AG09309 (cell line): Measurements from ENCODE around the gene SREBF1.

Experiments used
- DNase-seq: peaks from one replicate; pipeline ENCODE4 v3.0.0-alpha.2; 2010; ENCODE audit warnings: low read depth
- H3K4me3 ChIP-seq: 2 replicates; pipeline ENCODE4 v1.5.1; 2011; ENCODE audit warnings: mild to moderate bottlenecking, low read depth, low read length, moderate library complexity; ENCODE audit not compliant: control insufficient read depth
- TF ChIP-seq, protein P1 (sequence below): IDR thresholded peaks from 2 replicates; pipeline ENCODE4 v1.5.1; 2011; ENCODE audit warnings: mild to moderate bottlenecking, low read depth, low read length, inconsistent platforms; ENCODE audit not compliant: insufficient read depth, control insufficient read depth; ENCODE audit errors: missing control alignments

The SREBF1 gene

DNA sequence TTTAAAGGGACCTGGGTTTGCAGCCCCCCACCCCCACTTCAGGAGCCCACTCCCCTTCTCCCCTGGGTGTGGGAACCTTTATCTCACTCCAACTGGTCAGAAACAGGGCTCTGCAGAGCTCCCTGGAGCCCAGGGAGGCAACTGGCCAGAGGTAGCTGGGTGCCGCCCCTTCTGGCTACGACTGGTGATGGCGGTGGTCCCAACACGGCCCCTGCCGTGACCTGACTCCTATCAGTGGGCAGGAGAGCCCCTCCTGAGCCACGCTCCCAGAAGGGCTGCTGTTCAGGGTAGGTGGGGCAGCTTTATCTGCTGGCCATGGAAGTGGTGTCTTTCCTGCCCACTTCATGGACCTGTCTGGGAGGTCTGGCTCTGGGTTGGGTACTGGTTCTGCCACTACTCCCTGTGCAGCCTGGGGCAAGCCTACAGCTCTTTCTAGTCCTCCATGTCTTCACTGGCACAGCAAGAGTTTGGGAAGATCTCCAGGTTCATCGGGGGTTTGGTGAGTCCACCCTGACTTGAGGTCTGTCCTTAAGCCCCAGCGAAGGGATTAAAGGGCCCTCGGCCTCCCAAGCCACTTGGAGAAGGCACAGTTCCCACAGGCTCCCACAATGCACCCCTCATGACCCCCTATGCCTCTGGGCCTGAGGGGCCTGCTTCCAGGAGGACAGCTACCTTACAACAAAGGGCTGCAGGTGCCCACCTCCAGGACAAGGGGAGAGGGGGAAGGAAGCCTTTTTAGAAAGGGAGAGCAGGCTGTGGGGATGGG is 5.5 kb upstream of the SREBF1 start:
- no peak overlapping the region for H3K4me3 ChIP-seq
- no peak for DNase-seq
- TF ChIP-seq, protein P1, sequence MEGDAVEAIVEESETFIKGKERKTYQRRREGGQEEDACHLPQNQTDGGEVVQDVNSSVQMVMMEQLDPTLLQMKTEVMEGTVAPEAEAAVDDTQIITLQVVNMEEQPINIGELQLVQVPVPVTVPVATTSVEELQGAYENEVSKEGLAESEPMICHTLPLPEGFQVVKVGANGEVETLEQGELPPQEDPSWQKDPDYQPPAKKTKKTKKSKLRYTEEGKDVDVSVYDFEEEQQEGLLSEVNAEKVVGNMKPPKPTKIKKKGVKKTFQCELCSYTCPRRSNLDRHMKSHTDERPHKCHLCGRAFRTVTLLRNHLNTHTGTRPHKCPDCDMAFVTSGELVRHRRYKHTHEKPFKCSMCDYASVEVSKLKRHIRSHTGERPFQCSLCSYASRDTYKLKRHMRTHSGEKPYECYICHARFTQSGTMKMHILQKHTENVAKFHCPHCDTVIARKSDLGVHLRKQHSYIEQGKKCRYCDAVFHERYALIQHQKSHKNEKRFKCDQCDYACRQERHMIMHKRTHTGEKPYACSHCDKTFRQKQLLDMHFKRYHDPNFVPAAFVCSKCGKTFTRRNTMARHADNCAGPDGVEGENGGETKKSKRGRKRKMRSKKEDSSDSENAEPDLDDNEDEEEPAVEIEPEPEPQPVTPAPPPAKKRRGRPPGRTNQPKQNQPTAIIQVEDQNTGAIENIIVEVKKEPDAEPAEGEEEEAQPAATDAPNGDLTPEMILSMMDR = no peak

GRCh38 chr17:17841601-17842025 is 4.8 kb upstream of the SREBF1 start:
- TF ChIP-seq, protein P1 = no peak
- DNase-seq = no peak
- H3K4me3 ChIP-seq = no peak overlapping the region

- no peak for DNase-seq
- TF ChIP-seq, protein P1 = no peak
- H3K4me3 ChIP-seq = no peak overlapping the region
These were observed 4.2 kb upstream of the SREBF1 start for GRCh38 chr17:17840751-17841591.

DNA sequence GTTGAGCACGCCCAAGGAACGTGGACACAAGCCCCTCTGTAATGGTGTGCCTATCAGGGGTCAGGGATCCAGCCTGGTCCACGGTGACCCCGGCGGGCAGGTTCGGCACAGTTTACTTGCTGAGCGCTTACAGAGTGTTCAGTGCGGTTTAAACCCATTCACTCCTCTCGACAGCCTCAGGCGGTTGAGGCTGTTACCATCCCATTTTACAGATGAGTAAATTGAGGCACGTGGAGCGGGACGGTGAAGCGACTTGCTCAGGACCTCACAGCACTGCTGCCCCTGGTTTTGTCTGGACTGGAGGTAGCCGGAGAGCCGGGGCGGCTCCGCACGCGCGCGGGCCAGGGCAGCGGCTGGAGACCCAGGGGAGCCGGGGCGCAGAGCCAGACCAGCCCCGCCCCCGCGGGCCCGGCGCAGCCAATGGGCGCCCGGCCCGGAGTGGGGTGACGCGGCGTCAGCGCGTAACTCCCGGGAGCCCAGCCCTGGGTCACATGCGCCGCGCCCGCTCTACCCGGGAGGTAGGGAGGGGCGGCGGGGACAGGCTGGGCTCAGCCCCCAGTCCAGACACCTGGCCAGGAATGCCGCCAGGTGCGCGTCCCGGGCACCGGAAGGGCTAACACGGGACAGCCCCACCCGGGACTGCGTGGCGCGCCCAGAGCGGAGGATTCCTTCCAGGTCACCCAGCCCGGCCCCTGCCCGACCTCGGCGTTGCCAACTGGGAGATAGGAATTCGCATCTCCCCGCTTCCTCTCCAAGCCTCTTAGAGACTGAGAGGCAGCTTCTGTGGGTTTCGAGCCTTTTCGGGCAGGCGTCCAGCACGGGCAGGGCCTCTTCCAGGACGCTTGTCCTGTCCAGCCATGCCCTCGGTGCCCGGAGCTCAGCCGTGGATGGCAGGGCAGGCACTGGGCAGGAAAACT is 3.3 kb upstream of the SREBF1 start:
- peak overlapping the region; percentile 55 for H3K4me3 ChIP-seq
- no peak for DNase-seq
- TF ChIP-seq, protein P1 = no peak

DNA sequence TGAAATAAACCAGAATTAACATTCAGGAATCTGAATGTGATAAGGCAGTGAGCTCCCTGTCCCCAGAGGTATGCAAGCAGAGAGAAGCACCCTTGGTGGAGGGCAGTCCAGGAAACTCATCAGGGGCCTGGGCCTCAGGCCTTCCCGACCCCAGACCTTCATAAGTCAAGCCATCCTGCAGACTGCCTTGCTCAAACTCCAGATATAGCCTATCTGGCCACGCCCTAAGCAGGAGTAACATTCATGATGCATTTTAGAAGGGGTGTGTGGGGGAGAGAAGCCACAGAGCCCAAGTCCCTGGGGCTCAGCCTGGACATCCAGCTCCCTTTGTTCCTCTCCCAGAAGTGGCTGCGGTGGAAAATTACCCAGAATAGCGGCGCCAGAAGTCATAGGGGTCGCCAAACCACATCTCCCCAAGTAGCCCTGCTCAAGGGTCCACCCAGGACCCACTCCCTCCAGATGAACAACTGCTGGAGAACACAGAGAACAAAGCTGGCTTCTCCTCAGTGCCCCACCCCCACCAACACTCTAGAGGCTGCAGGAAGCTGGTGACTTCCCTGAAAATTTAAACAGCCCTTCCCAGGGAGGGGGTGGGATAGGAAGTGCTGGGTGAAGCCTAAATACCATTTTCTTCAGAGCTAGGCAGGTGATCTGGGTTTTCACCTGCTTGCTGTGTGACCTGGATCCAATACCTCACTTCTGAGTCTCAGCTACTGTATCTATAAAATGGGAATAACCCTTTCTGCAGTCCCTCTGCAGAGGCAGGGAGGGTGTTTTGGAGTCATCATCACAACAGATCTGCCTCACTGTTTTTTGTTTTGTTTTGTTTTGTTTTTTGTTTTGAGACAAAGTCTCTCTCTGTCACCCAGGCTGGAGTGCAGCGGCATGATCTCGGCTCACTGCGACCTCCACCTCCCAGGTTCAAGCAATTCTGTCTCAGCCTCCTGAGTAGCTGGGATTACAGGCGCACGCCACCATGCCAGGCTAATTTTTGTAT is 1.5 kb upstream of the SREBF1 start:
- no peak overlapping the region for H3K4me3 ChIP-seq
- no peak for DNase-seq
- TF ChIP-seq, protein P1 = no peak
